PC-9 (cell line): ENCODE results near the gene FMC1. TPM values are rescaled to one million over a fixed set of nuclear protein-coding genes. Genes with fewer than 3 reads are reported as not detected.
A peak's percentile ranks its signal among the peaks of the same experiment; 100 is the strongest.

Source experiments
- BruUV-seq: library from RNA; stranded (reverse); fragments of 400-500 nt; replicated peaks from 2 replicates; lab custom pipeline; 2021; lab: Mats Ljungman, UMichigan
- CTCF ChIA-PET: fragments of 300-600 bp; sonication (Branson Sonifier 250); formaldehyde crosslinking; loops from one replicate; lab custom pipeline; 2022; ENCODE audit warnings: antibody characterized with exemption; lab: Charles Lee
- POLR2A ChIA-PET: fragments of 300-600 bp; sonication (Branson Sonifier 250); formaldehyde crosslinking; loops from one replicate; lab custom pipeline; 2022; ENCODE audit warnings: antibody characterized with exemption; ENCODE audit not compliant: unreplicated experiment; lab: Charles Lee
- DNase-seq, 2 experiments: peaks; one replicate each; pipeline versions ENCODE4 v3.0.0 to v3.0.0-alpha.2; 2015 to 2022; ENCODE audit warnings: mixed read lengths in 1 of 2
- H2AFZ ChIP-seq: fragments of 200-600 bp; sonication (generic); 2 replicates; pipeline ENCODE4 v1.8.1; 2017; ENCODE audit warnings: antibody characterized with exemption
- H3F3A ChIP-seq: fragments of 200-600 bp; sonication (generic); 2 replicates; pipeline ENCODE4 v1.8.1; 2017; ENCODE audit warnings: antibody characterized with exemption, mild to moderate bottlenecking, low read depth; ENCODE audit not compliant: insufficient read depth
- H3K27ac ChIP-seq: fragments of 200-600 bp; sonication (generic); 2 replicates; pipeline ENCODE4 v1.6.1; 2016; ENCODE audit warnings: mixed run types
- H3K27me3 ChIP-seq: fragments of 200-600 bp; sonication (generic); 2 replicates; pipeline ENCODE4 v1.6.1; 2016; ENCODE audit warnings: low read depth, mixed run types; ENCODE audit not compliant: insufficient read depth
- H3K36me3 ChIP-seq: fragments of 200-600 bp; sonication (generic); 2 replicates; pipeline ENCODE4 v1.6.1; 2016; ENCODE audit warnings: low read depth, mixed run types
- H3K4me1 ChIP-seq: fragments of 200-600 bp; sonication (generic); replicated peaks from 2 replicates; pipeline ENCODE4 v1.6.1; 2016; ENCODE audit warnings: mixed run types; ENCODE audit not compliant: insufficient read depth
- H3K4me2 ChIP-seq: fragments of 200-600 bp; sonication (generic); 2 replicates; pipeline ENCODE4 v1.6.1; 2017; ENCODE audit warnings: mixed run types
- H3K4me3 ChIP-seq: fragments of 200-600 bp; sonication (generic); 2 replicates; pipeline ENCODE4 v1.6.1; 2016; ENCODE audit warnings: mixed run types
- H3K79me2 ChIP-seq: fragments of 200-600 bp; sonication (generic); 2 replicates; pipeline ENCODE4 v1.6.1; 2017; ENCODE audit warnings: low read depth, mixed run types
- H3K9me2 ChIP-seq: fragments of 200-600 bp; sonication (generic); 2 replicates; pipeline ENCODE4 v1.8.1; 2017; ENCODE audit warnings: mild to moderate bottlenecking; ENCODE audit not compliant: insufficient read depth
- H3K9me3 ChIP-seq: fragments of 200-600 bp; sonication (generic); 2 replicates; pipeline ENCODE4 v1.8.1; 2016; ENCODE audit warnings: low read depth; ENCODE audit not compliant: insufficient read depth
- H4K20me1 ChIP-seq: fragments of 200-600 bp; sonication (generic); 2 replicates; pipeline ENCODE4 v1.8.1; 2017; ENCODE audit not compliant: insufficient read depth
- CTCF ChIP-seq: fragments of 200-600 bp; sonication (generic); conservative IDR thresholded peaks from 2 replicates; pipeline ENCODE4 v1.6.1; 2017; ENCODE audit warnings: mixed run types, antibody characterized with exemption, mild to moderate bottlenecking, moderate library complexity
- EZH2 ChIP-seq: fragments of 200-600 bp; sonication (generic); IDR thresholded peaks from 2 replicates; pipeline ENCODE4 v1.8.0; 2017; ENCODE audit warnings: antibody characterized with exemption, low read depth
- intact Hi-C: fragments of 100-400 bp; cut with micrococcal nuclease; formaldehyde crosslinking; loops from one replicate; pipeline ENCODE4 v1.10.0; 2022; ENCODE audit not compliant: unreplicated experiment
- total RNA-seq: library from RNA; stranded (reverse); gene quantifications from 2 replicates; pipeline ENCODE4 v1.2.3, GENCODE V29; 2021

The FMC1 gene
- total RNA-seq, 1 experiment from 2014 or later: 12.5 TPM

GRCh38 chr7:139340808-139341057 is 404 bp upstream of the FMC1 start:
- Histone ChIP-seq H3K9me2 (no peaks in the 10 kb centered on the region), H2AFZ (peak overlapping the region; percentile 98), H3K4me3 (peak overlapping the region; percentile 80), H3F3A (peaks cover 22% of the 10 kb centered on the region), H3K27ac (peak overlapping the region; percentile 93), H3K4me1 (peaks cover 10% of the 10 kb centered on the region; the same call in 1 of the 2 replicates), H3K36me3 (0 out of 2 replicates have a peak, but pooled peaks cover 4% of the 10 kb centered on the region), H3K27me3 (no peaks in the 10 kb centered on the region), H3K4me2 (peak overlapping the region; percentile 91), H4K20me1 (no peaks in the 10 kb centered on the region), H3K79me2 (peaks cover 28% of the 10 kb centered on the region), H3K9me3 (0 out of 2 replicates have a peak, but pooled peaks cover 4% of the 10 kb centered on the region)
- no peak for DNase-seq
- CTCF ChIA-PET: no interaction called here
- TF ChIP-seq EZH2: no peak
- no peak for TF ChIP-seq CTCF
- BruUV-seq: no TSS peak
- intact Hi-C loops: loop anchor here (1.0 to 10.0 kb wide), 7 partner anchors 19 to 588 kb away; partner anchors contain the start of genes LUC7L2, UBN2 and ZC3HAV1
- POLR2A ChIA-PET: interaction anchor here (0.5 kb wide), 1 partner anchor 19 kb away, joined by 3 read pairs; the partner anchor contains the start of gene LUC7L2

- Histone ChIP-seq H3K36me3 (peaks cover 10% of the 10 kb centered on the region), H2AFZ (peak overlapping the region; percentile 98), H3K9me2 (no peaks in the 10 kb centered on the region), H3F3A (peaks cover 22% of the 10 kb centered on the region), H4K20me1 (peaks cover under 1% of the 10 kb centered on the region; the same call in 1 of the 2 replicates), H3K4me1 (peaks cover 10% of the 10 kb centered on the region; the same call in 1 of the 2 replicates), H3K27me3 (no peaks in the 10 kb centered on the region), H3K79me2 (peaks cover 28% of the 10 kb centered on the region), H3K4me3 (peak overlapping the region; percentile 80), H3K9me3 (0 out of 2 replicates have a peak, but pooled peaks cover 4% of the 10 kb centered on the region), H3K4me2 (peak overlapping the region; percentile 91), H3K27ac (peak overlapping the region; percentile 93)
- POLR2A ChIA-PET: interaction anchor here (0.6 kb wide), 1 partner anchor 330 kb away, joined by 3 read pairs; no protein-coding TSS in a partner anchor
- CTCF ChIA-PET: no interaction called here
- TF ChIP-seq CTCF: no peak
- no peak for TF ChIP-seq EZH2
- BruUV-seq: TSS peak; percentile 59
- DNase-seq: peak in 1 of 2 experiments; percentile 85
- intact Hi-C loops: loop anchor here (1.0 to 10.0 kb wide), 5 partner anchors 18 to 589 kb away; partner anchors contain the start of gene LUC7L2
Measured at GRCh38 chr7:139341776-139342226, 664 bp downstream of the FMC1 start.

- H3F3A ChIP-seq: peaks cover 10% of the 10 kb centered on the region
- ChIA-PET CTCF (no interaction called here), POLR2A (no interaction called here)
- H3K9me3 ChIP-seq: no peaks in the 10 kb centered on the region
- no peak overlapping the region for H2AFZ ChIP-seq
- no peak for DNase-seq
- H3K4me1 ChIP-seq: peaks cover 7% of the 10 kb centered on the region; the same call in 1 of the 2 replicates
- no peak overlapping the region for H3K4me2 ChIP-seq
- H3K36me3 ChIP-seq: peaks cover 13% of the 10 kb centered on the region
- TF ChIP-seq EZH2: no peak
- TF ChIP-seq CTCF: no peak
- intact Hi-C loops: loop anchor here (10.0 kb wide), 1 partner anchor 460 kb away; no protein-coding TSS in a partner anchor
- H3K27me3 ChIP-seq: no peaks in the 10 kb centered on the region
- no peaks in the 10 kb centered on the region for H3K9me2 ChIP-seq
- H4K20me1 ChIP-seq: peaks cover 4% of the 10 kb centered on the region; the same call in 1 of the 2 replicates
- H3K4me3 ChIP-seq: no peak overlapping the region
- H3K79me2 ChIP-seq: peaks cover 28% of the 10 kb centered on the region
- BruUV-seq: no TSS peak
- no peak overlapping the region for H3K27ac ChIP-seq
Measured at GRCh38 chr7:139345042-139345441, 3.9 kb downstream of the FMC1 start.
